ENCODE data around the gene MSN. TPM values are rescaled to one million over a fixed set of nuclear protein-coding genes. Genes with fewer than 3 reads are reported as not detected.

Gene MSN
- total and polyA plus RNA-seq, 10 of the 15 experiments (the other 5 are each of a cell fraction or from before 2014, with no cell fraction given), result 93.8 to 432 (median 270) TPM

- DNase-seq (ENCODE audit: low read depth, low spot score), result no peak
- peak; percentile 48 for ATAC-seq
- Histone ChIP-seq H3K4me1 (ENCODE audit: control insufficient read depth, insufficient read depth, low read length) (no peaks in the 10 kb centered on the region), H3K79me2 (ENCODE audit: control insufficient read depth, insufficient read depth, low read length) (peaks cover 2% of the 10 kb centered on the region), H3K36me3 (ENCODE audit: control insufficient read depth in 2 of 2, insufficient read depth in 2 of 2, low read length in 1 of 2) (peaks cover 16 to 17% of the 10 kb centered on the region in 2 experiments; a peak in 3 of 4 replicates), H3K27me3 (replicated peaks in 1 of 2; ENCODE audit: control insufficient read depth in 2 of 2, insufficient read depth in 2 of 2, low read length in 1 of 2) (no peaks in the 10 kb centered on the region), H3K4me3 (no peak overlapping the region), H3K9ac (ENCODE audit: control insufficient read depth, insufficient read depth, low read length) (no peak overlapping the region), H4K20me1 (ENCODE audit: control insufficient read depth, insufficient read depth) (no peaks in the 10 kb centered on the region), H2AFZ (ENCODE audit: control insufficient read depth, low read depth, low read length) (no peak overlapping the region), H3K27ac (ENCODE audit: control insufficient read depth, insufficient read depth) (peak overlapping the region; percentile 11; the same call in 1 of the 2 replicates), H3K9me3 (replicated peaks; ENCODE audit: control insufficient read depth, insufficient read depth, low read length) (no peaks in the 10 kb centered on the region), H3K4me2 (ENCODE audit: control insufficient read depth, insufficient read depth) (no peak overlapping the region)
- RAD21 ChIA-PET (ENCODE audit: unreplicated experiment), result no interaction called here
- POLR2A ChIA-PET, result no interaction called here
- CTCF ChIA-PET, result no interaction called here
- intact Hi-C loops (cut with micrococcal nuclease; ENCODE audit: unreplicated experiment), result no loop called here
- in situ Hi-C loops (cut with MboI), result no loop called here
- SMC1A ChIA-PET (ENCODE audit: uncharacterized antibody, unreplicated experiment), result interaction anchor here (1.0 kb wide), 1 partner anchor 8 kb away, joined by 3 read pairs; no protein-coding TSS in a partner anchor
- no peak for TF ChIP-seq FOS (IDR thresholded peaks at IDR 0.05; ENCODE audit: borderline replicate concordance, extremely low read depth, insufficient read length)
- peak; percentile 26; the same call in 1 of the 2 replicates for TF ChIP-seq NFIC (IDR thresholded peaks at IDR 0.05; ENCODE audit: low read depth, low read length)
- no peak for TF ChIP-seq SMAD5 (IDR thresholded peaks at IDR 0.05; ENCODE audit: low read depth)
- peak; percentile 73 for TF ChIP-seq JUNB (IDR thresholded peaks at IDR 0.05)
- no peak for TF ChIP-seq SRF (IDR thresholded peaks at IDR 0.05; ENCODE audit: low read depth in 2 of 2, low read length in 2 of 2)
- TF ChIP-seq NKRF (conservative IDR thresholded peaks at IDR 0.05), result no peak
- no TSS peak for BruUV-seq (replicated peaks)
- no peak for FAIRE-seq
- WGBS (ENCODE audit: insufficient coverage, insufficient replicate concordance, low lambda C conversion rate, missing lambda C conversion rate), result 0% methylated on average over 1 of the region's 1 CpG
These were observed 64.3 kb downstream of the MSN start for GRCh38 chrX:65731684-65732289.

Measured in GM12878 (cell line).